SHP77 (cell line): ENCODE results near the gene C19orf38.
"Not testable (repeated sequence)": the region's sequence is repeated elsewhere in the genome, so short reads cannot be mapped to it uniquely, and the experiment has no call there.

ENCODE experiments used
- DNase-seq, 2 experiments: peaks; one replicate each; lab custom pipeline; 2025; lab: John Stamatoyannopoulos, UW

C19orf38 gene

DNA sequence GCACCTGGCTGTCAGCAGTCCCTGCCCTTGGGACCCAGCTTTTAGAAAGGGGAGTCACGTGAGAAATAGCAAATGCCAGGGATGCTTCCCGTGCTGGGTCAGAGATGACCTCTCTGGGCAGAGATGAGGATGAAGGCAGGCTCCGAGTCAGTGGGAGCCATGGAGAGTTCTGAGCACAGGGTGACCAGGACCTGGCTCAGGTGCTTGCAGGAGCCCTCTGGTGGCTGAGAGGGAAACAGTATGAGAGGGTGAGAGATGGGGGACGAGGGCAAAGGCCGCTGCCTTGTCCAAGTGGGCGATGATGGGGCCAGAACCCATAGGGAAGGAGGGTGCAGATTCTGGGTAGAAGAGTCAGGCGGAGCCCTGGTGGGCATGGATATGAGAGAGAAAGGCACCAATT is 28.0 kb upstream of the C19orf38 start:
- no peak for DNase-seq

DNA sequence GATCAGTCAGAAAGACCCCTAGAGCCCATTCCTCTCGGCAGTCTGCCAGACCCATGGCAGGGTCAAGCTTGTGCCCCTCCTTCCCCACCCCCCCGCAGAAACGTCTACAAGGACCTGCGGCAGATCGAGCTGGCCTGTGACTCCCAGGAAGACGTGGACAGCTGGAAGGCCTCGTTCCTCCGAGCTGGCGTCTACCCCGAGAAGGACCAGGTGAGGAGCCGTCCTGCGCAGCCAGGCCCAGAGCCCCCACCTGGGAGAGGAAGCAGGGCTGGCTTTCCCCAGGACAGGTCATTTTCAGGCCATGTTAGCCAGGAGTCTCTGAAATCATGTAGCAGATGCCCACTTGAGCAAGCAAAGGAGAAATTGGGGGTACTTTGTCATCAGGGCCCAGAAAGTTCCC is 24.5 kb upstream of the C19orf38 start:
- no peak for DNase-seq

DNA sequence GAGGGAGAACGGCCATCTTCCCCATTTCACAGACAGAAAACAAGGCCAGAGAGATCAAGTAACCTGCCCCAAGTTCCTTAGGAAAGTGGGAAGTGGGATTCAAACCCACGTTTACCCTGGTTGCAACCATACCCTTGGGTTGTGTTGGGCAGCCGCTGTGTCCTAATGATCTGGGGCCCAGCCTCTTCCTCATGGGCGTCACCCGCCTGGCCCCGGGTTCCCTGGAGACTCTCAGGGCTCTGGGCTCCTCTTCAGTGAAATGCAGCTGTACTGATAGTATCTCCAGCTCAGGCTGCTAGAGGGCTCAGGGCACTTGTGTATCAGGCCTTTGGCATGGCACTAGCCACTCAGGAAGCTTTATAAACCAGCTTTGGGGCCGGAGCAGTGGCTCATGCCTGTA is 22.0 kb upstream of the C19orf38 start:
- no peak for DNase-seq

DNA sequence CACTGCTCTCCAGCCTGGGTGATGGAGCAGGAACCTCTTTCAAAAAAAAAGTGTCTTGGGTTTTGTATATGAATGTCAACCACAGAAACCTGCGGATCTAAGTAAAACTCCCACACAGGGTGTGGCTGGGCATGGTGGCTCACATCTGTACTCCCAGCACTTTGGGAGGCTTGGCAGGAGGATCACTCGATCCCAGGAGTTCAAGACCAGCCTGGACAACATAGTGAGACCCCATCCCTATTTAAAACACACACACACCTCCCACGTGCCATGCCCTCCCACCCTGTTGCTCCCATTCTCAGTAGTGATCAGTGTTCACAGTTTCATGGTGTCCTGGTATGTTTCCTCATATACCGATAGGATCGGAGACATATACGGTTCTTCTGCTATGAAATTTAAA is 21.4 kb upstream of the C19orf38 start:
- DNase-seq = no peak

DNA sequence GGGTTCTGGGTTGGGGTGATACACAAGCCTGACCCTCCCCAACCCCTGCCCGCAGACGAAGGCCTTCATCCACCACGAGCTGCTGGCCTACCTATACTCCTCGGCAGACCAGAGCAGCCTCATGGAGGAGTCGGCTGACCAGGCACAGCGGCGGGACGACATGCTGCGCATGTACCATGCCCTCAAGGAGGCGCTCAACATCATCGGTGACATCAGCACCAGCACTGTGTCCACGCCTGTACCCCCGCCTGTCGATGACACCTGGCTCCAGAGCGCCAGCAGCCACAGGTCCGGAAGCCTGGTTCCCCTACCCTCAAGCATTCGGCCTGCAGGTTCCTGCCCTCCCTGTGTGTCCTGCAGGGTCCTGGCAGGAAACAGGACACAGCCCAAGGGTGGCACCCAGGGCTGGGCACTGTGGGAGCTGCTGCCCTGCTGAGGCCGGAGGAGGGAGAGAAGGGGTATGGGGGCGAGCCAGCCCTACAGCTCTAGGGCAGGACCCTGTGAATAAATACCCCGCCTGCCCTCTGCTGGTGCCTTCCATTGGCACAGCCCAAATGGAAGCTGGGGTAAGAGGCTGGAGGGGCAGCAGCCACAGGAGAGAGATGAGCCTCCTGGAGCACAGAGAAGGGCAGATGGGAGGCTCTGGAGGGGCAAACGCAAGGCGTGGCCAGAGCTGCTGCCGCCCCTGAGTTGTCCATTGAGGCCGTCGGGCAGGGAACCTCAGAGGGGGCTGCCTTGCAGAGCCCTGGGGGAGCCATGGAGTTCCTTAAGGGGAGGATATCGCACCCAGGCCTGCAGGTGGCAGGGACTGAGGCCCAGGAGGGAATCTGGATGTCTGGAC is 19.0 kb upstream of the C19orf38 start:
- DNase-seq = no peak

DNA sequence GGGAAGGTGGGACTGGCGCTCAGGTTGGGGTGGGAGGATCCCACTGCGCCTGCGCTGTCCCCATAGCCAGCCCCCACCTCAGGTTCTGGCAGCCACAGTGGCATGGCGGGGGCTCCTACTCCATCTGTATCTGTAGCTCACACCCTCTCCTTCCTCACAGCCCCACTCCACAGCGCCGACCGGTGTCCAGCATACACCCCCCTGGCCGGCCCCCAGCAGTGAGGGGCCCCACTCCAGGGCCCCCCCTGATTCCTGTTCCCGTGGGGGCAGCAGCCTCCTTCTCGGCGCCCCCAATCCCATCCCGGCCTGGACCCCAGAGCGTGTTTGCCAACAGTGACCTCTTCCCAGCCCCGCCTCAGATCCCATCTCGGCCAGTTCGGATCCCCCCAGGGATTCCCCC is 18.2 kb upstream of the C19orf38 start:
- no peak for DNase-seq

DNA sequence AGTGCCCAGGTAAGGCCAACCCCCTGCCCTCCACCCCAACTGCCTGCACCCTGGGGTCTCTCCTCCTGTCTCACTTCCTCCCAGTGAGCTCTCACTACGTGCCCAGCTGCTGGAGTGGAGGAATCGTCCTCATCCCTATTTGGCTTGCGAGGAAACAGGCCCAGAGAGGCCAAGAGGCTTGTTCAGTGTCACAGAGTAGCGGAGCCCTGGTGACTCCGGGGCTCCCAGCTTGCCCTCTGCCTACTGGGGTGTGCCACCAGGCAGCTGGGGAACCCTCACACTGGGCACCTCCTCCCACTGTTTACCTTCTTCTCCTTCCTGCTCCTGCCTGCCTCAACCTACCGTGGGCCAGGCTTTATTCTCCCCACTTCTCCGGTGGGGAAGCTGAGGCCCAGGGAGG is 17.8 kb upstream of the C19orf38 start:
- DNase-seq = no peak

DNA sequence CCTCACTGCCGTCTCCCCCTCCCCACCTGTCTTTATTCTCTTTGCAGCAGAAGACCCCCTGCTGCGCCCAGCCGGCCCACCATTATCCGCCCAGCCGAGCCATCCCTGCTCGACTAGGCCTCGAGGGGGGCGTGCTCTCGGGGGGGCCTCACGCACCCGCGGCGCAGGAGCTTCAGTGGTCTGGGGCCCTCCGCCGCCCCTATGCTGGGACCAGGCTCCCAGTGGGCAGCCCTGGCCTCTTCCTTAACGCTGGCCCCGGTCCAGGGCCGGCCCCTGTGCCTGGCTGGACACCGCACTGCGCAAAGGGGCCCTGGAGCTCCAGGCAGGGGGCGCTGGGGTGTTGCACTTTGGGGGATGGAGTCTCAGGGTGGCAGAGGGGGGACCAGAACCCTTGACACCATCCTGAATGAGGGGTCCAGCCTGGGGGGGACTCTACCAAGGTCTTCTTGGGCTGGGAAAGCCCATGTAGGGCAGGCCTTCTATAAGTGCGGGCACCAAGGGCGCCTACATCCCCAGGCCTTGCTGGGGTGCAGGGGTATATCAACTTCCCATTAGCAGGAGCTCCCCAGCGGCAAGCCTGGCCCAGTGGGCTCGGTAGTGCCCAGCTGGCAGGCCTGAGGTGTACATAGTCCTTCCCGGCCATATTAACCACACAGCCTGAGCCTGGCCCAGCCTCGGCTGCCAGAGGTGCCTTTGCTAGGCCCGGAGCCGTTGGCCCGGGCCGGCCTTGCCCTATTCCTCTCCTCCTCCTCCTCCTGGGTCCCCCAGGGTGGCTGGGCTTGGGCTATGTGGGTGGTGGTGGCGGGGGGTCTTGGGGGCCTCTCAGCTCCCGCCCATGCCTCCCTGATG is 17.1 kb upstream of the C19orf38 start:
- DNase-seq = no peak

DNA sequence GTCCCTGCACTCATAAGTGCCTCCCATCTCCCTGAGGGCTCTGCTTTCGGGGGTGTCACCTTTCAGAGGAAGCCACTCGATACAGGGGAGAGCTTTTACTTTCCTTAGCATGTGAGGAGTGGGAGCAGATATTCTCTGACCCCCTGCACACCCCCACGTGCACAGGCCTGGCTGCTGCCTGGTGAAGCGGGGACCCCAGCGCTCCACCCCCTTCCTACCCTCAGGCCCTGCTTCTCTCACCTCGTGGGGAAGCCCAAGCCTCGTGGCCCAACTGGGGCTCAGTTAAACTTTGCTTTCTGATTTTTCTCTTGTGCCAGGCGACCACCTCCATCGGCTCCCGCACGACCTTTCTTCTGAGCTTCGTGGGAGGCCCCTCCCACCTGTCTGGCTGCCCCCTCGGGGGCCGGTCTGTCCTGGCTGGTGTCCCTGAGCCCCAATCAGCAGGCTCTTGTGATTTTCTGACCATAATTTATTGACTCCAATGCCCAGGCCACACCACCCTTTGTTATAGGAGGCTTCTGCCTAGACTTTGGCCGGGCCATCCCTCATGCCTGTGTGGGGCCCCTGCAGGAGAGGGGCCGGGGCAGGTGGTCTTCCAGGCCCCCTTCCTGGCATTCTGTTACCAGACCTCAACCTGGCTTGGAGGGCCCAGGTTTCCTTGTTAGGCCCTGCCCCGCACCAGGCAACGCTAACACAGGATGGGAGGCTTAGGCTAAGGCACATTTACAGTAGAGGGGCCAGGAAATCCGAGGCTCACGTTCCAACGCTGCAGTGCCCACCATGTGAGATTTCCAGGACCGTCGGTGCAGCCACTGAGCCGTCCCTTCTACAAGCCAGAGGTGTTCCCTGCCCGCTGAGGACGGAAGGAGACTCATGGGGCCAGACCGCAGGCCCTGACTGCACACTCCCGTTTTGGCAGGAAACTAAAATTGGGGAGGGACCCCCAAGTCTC is 16.0 kb upstream of the C19orf38 start:
- DNase-seq = no peak

DNA sequence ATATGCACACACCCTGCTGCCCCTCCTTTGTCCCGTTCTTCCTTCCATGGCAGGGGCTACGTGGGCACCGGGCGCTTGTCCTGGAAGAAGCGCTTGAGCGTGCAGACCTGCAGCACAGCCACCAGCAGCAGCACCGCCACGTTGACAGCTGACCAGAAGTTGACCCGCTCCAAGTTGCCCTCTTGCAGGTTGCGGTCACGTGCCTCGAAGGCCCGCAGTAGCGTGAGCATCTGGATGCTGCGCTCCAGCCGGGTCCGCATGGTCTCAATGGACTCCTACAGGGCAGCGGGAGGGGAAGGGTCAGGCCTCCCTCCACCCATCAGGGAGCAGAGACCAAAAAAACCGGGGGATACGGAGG is 15.3 kb upstream of the C19orf38 start:
- DNase-seq = no peak

DNA sequence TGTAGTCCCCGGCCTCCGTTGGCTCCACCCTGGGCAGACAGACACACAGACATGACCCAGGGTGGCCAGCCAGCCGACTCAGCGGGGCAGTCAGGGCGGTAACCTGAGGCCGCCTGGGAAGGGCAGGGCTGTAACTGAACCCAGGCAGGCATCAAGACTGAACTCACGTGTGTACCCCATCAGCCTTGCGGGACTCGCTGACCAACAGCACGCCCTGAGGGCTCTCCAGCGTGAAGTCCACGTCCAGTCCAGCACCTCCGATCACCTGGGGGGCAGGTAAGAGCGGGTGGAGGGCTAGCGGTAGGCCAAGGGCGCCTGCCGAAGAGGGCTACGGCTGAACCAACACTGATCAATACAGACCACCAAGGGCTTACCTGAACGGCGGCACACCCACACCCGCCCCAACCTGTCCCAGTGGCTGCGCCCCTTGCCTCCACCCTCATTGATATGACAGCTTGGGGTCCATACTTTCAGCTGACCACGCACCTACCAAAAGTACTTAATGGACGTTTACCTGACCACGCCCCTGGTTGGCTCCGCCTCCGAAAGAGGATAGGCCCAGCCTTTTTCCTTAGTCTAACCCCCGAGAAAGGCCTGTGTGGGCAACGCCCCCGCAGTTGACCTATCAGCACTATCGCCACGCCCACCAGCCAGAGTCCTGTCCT is 13.0 kb upstream of the C19orf38 start:
- no peak for DNase-seq

DNA sequence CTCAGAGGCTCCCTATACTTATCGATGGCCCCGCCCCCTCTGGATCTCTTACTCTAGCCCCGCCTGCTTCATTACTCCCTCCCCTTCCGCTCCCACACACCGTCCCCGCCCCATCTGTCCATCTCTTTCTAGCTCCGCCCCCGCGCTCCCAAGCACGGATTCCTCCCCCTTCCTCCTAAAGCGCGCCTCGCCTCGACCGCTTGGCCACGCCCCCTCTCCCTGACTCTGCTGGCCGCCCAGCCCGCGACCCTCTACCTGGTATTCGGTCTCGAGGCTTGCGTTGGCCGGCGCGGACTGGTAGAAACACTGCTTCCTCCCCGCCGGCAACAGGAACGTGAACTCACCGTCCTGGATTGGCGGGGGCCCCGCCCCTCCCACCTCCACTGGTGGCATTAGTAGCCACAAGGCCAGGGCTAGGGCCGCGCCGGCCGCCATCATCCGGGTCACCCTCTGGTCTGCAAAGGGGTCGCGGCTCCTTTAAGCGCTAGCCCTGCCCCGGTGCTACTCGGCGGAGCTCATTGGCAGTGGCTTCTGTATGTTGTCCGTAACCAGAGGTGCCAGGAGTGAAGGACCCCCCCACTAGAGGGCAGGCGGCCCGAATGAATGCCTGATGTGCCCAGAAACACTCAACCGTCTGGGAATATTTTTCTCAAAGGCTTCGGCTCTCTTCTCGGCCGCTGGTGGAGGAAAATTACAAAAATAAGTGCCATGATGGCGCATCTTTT is 12.3 kb upstream of the C19orf38 start, which contains the start of gene TMED1:
Gene TMED1, minus strand, starts transcription at position 459 of the 725 bp plus-strand sequence. Its CDS starts 21 bp downstream, at position 438.
- DNase-seq = peak; percentile 99 to 100

DNA sequence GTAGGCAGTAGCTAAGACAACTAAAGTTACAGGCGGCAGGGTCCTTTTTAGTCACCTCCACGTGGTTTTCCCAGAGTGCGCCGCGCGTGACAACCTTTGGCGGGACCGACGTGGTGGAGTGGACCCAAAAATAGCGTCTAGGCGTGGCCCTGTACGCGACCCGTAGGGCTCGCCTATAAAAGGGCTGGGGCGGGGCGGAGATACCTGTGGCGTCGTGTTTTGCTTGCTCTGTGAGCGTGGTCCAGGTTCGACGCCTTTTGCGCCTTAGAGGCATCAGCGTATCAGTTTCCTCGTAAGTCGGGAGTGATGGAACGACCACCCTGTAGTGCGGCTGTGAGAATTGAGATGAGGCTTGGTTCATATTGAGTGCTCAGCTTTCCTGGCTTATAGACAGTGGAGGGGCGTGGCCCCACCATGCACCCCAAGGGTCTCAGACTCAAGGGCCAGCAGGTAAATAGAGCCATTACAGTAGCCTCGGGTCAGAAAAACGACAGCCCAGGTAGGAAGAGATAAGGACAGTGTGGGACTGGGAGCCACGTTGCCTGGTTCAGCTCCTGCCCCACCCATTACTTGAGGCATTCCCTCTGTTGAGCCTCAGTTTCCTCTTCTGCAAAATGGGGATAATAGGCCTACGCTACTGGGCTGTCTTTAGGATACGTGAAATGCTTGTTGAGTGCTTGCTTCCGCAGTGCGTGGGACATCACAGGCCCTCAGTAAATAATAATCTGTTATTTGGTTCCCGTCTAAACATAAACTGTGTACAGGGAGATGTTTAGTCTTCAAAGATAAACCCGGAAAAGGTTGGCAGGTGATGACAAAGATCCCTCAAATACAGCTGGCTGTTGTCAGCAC is 11.5 kb upstream of the C19orf38 start:
- peak; percentile 83 to 88 for DNase-seq

DNA sequence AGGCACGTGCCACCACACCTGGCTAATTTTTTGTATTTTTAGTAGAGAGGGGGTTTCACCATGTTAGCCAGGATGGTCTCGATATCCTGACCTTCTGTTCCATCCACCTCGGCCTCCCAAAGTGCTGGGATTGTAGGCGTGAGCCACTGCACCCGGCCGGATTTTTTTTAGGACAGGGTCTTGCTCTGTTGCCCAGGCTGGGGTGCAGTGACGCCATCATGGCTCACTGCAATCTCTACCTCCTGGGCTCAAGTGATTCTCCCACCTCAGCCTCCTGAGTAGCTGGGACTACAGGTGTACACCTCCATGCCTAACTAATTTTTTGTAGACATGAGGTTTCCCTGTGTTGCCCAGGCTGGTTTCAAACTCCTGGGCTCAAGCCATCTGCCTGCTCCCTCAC is 10.6 kb upstream of the C19orf38 start:
- DNase-seq = not testable (repeated sequence)

DNA sequence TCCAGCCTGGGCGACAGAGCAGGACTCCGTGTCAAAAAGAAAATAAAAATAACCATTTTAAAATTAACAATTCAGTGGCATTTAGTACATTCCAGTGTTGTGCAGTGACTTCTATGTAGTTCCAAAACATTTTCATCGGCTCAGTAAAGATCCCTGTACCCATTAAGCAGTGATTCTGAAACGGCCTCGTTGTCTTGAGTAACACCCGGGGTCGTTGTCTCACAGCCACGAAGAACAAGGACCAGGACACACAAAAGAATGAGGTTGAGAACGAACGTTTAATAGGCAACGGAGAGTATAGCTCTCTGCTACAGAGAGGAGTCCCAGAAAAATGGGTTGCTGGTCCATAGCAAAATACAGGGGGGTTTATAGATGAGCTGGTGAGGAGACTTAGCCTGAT is 9.8 kb upstream of the C19orf38 start:
- DNase-seq = no peak

DNA sequence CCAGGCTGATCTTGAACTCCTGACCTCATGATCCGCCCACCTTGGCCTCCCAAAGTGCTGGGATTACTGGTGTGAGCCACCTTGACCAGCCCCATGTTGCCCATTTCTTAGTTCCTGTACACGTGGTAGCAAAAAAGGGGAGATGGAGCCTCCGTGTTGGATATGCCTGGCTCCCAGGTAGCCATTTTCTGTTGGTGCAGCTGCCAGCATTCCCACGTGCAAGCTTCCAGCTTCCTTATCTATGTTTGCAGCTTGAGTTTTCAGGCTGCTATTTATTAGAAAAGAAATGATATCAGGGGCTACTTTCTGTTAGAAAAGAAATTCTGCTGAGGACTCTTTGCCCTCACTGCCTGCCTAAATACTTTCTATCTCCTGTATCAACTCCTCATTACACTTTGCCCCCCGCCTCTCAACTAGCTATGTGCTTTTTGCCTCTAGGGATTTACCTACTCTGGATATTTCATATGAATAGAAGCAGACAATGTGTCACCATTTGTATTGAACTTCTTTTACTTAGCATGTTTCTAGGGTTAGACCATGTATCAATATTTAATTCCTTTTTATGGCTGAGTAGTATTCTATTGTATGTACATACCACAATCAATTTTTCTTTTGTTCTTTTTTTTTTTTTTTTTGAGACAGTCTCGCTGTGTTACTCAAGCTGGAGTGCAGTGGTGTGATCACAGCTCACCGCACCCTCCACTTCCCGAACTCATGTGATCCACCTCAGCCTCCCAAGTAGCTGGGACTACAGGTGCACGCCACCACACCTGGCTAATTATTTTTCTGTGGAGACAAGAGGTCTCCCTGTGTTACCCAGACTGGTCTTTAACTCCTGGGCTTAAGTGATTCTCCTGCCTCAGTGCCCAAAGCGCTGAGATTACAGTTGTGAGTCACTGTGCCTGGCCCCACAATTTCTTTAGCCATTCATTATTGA is 8.8 kb upstream of the C19orf38 start:
- DNase-seq = no peak

DNA sequence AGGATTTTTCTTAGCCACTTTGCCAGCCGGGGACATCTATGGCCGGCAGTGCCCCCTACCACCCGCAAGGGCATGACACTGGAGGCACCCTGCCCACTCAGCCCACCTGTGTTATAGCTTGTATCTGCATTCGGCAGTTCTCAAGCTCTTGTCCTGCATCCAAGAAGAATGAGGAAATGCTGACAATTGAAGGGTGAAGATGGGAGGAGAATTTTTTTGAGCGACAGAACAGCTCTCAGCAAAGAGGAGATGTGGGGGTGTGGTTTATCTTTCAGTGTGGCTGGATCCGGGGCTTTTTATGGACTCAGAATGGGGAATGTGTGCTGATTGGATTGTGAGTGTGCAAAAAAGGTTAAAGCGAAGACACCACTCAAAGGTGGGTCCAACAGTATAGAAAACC is 5.4 kb upstream of the C19orf38 start:
- no peak for DNase-seq

DNA sequence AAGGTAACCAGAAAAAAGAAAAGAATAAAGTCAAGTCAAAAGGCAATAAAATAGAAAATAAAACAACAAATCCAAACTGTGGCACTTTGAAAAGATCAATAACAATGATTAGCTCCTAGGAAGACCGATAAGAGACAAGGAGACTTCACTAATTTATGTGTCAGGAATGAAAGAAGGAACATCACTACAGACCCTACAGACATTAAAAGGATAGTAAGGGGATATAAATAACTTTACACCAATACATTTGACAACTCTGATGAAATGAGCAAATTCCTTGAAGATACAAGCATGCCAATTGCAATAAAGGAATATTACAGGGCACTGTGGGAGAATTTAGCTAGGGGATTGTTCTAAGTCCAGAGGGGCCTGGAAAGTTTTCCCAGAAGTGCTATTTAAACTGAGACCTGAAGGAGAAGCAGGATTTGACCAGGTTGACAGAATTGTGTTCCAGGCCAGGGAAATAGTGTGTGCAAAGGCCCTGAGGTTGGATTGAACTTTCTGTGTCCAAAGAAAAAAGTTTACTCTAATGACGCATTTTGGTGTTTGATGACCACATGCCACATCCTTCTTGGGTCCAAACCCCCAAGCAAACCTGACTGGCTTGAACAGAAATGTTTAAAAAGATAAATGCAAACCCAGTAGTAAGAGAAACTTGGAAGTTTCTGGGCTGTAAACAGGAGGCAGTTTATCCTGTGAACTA is 1.6 kb upstream of the C19orf38 start:
- no peak for DNase-seq
